PC-3 (cell line): ENCODE data around the gene RAP1GAP2.

Experiments
- CTCF ChIP-seq: fragments of 300-600 bp; sonication (generic); conservative IDR thresholded peaks from 2 replicates; pipeline ENCODE4 v1.5.1; 2017; ENCODE audit warnings: antibody characterized with exemption, low read depth, mild to moderate bottlenecking, low read length
- EZH2phosphoT487 ChIP-seq: fragments of 300-600 bp; sonication (generic); IDR thresholded peaks from 2 replicates; pipeline ENCODE4 v1.6.1; 2018; ENCODE audit warnings: mild to moderate bottlenecking, antibody characterized with exemption, low read length, borderline replicate concordance

GRCh38 chr17:2803971-2804370 lies 7.7 kb downstream of the RAP1GAP2 start:
- TF ChIP-seq CTCF (no peak), EZH2phosphoT487 (no peak)
